HG03378 (cell line): ENCODE data around the gene SYT8.

Experiments used
- ATAC-seq: cut with Tn5 transposase; IDR thresholded peaks from one replicate; pipeline ENCODE4 v1.9.1; 2021; ENCODE audit warnings: mild to moderate bottlenecking, moderate library complexity; ENCODE audit not compliant: unreplicated experiment

SYT8 gene

DNA sequence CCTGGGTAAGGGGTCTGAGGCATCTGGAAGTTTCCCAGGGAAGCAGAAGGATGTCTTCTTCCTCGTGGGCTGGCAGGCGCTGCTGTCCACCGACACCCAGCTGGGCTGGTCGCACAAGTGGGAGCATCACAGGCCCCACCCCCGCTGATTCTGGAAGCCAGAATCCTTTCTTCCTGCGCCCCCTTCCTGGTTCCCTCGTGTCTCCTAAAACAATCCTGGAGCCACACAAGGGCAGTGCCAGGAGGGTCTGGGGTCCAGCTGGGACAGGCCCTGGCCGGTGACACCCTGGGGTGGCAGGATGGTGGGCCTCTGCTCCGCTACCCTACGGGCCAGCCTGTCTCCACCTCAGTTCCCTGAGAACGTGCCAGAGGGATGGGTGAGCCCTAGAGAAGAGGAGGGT, 22.3 kb downstream of the SYT8 start:
- ATAC-seq, result no peak

DNA sequence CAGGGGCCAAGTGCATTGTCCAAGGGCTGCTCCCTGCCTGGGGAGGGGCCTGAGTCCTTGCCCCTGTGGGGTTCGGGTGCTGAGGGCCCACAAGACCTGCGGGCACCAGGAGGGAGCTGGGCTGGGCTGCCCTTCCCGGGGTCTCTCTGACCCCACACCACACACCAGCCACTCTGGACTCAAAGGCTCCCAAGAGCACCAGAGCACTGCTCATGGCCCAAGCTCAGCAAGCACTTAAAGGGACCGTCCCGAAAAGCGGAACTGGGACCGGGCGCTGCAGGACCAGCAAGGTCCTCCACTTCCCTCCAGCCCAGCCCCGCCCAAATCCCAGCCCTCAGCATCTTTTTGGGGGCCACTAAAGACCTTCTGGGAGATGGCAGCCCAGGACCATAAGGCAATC, 23.4 kb downstream of the SYT8 start:
- no peak for ATAC-seq

DNA sequence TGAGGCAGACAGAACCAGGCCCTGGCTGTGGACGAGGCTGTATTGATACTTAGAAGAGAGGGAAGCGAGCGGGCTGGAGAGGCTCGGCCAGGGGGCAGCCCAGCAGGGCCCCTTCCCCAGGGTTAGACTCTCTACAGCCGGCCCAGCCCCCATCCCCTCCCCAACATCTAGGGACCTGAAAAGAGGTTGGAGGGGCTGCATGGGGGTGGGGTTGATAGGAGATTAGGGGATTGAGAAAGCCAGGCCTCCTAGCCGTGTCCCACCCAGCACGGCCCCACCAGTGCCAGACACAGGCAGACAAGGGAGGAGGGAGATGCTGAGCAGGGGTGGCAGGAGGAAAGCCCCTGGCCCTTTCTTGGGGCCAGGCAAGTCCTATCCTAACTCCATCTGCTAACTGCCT, 23.8 kb downstream of the SYT8 start:
- no peak for ATAC-seq

DNA sequence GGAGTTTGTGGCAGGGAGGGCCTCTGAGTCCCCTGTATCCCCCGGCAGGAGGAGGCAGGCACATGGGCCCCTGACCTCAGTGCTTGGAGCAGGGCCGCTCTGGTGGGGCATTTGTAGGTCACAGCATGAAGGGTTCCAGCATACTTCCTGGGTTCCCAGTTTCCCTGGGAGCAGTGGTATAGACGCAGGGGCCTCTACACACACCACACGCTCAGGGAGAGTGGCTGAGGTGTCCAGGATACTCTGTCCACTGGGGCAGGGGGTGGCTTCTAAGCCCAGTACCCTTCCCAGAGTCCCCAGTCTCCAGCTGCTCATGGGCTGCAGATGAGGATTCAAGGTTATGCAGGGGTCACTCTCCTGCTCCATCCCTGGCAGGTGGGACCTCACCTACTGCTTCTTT, 24.2 kb downstream of the SYT8 start:
- ATAC-seq, result no peak

DNA sequence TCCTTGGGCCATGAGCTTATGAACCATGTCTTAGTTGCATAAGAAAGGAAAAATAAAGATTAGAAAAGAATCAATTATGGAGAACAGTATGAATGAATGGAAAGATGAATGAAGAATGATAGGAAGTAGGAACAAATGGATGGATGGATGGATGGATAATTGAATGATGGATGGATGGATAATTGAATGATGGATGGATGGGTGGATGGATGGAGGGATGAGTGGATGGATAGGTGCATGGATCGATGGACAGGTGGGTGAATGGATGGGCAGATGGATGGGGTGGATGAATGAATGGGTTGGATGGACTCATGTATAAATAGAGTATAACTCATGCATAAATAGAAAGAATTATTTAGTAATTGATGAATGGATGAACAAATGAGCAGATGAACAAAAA, 25.3 kb downstream of the SYT8 start:
- ATAC-seq, result no peak

DNA sequence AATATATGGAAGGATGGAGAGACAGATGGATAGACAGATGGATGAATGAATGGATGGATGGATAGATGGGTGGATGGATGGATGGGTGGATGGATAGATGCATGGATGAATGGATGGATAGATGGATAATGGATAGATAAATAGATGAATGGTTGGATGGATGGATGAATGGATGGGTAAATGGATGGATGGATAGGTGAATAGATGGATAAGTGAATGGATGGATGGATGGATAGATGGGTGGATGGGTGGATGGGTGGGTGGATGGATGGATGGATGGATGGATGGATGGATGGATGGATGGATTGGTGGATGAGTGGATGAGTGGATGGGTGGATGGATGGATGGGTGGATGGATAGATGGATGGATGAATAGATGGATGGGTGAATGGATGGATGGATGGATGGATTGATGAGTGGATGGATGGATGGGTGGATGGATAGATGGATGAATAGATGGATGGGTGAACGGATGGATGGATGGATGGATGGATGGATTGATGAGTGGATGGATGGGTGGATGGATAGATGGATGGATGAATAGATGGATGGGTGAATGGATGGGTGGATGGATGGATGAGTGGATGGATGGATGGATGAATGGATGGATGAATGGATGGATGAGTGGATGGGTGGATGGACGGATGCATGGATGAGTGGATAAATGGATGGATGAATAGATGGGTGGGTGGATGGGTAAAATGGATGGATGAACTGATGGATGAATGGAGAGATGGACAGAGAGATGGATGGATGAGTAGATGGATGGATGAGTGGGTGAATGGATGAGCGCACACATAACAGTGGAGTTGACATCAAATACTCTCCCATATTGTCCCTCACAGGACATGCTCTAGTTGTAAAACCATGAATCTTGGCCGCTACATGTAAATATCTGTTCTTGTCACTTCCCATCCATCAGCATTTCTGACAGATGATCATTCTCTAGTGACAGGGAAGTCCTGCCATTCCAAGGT, 26.9 kb downstream of the SYT8 start:
- no peak for ATAC-seq

DNA sequence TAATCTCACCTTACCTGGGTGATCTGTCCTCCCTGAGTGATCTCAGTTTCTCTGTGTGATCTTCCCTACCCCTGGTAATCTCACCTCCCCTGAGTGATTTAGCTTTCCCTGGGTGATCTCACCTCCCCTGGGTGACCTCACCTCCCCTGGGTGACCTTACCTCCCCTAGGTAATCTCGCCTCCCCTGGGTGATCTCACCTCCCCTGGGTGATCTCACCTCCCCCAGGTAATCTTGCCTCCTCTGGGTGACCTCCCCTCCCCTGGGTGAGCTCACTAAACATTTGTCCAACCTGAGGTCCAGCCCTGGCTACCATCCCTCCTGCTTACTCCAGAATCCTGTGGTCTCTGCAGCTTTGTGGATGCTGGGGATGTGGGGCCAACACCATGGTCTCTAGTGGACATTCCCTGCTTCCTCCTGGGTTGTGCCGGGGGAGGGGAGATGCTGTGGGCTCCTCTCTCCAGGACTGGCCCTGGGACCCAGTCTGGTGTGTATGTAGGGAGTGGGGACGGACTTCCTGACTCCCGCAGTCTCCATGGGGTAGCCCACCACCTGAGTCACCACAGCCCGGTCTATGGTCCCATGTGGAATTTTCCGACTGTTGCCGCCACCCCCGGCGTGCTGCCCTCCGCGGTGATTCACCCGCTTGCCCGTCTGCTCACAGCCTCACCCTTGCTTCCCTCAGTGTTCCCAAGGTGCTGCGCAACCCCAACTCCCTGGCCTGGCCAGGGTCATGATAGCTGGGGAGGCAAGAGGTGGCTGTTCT, 28.0 kb downstream of the SYT8 start:
- no peak for ATAC-seq

DNA sequence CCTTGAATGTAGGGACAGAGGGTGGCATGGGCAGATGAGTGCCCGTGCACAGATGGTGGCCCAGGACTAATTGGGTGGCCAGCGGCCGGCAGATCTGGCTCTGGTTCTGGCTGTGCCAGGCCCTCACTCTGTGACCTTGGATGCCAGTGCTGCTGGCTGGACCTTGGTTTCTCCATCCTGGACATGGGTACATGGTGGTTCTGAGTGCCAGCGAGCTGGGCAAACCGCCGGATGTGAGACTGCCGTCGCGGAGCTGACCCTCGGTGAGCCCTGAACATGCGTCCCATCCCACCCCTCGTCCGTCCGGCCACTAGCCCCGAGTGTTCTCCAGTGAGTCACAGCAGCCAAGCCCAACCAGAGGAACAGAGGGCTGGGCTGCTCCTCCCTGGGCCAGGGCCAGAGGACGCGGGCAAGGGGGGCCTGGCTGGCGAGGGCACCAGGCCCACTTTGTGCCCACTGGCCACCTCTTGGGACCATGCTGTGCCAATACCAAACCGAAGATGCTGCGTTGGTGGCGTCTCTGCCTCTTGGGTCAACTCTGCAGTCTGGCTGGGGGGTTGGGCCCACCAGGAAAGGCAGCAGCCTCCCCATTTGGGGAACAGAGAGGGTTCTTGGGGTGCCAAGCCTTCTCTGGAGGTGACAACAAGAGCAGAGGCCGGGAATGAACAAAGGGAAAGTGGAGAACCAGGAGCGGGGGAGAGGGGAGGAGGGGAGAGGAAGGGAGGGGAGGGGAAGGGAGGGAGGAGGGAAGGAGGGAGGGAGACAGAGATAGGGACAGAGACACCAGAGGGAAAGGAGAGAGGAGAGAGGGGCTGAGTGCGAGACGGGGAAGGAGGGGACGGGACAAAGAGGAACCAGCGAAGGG, 28.8 kb downstream of the SYT8 start:
- ATAC-seq, result no peak

DNA sequence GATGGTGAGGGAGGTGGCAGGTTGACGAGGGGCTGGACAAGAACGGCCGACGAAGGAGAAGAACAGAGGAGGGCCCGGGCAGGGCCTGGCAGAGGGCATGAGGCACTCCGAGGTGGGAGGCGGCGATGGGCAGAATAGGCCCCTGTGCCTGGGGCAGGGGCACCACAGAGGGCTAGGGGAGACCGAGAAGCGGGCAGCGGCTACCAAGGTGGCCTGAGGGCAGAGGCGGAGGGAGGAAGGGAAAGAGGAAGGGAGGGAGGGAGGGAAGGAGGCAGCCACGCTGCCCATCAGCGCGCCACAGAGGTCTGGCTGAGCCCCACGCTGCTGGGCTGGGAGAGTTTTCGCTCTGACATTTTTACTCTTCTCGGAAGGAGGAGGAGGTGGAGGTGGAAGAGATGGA, 29.4 kb downstream of the SYT8 start:
- no peak for ATAC-seq

DNA sequence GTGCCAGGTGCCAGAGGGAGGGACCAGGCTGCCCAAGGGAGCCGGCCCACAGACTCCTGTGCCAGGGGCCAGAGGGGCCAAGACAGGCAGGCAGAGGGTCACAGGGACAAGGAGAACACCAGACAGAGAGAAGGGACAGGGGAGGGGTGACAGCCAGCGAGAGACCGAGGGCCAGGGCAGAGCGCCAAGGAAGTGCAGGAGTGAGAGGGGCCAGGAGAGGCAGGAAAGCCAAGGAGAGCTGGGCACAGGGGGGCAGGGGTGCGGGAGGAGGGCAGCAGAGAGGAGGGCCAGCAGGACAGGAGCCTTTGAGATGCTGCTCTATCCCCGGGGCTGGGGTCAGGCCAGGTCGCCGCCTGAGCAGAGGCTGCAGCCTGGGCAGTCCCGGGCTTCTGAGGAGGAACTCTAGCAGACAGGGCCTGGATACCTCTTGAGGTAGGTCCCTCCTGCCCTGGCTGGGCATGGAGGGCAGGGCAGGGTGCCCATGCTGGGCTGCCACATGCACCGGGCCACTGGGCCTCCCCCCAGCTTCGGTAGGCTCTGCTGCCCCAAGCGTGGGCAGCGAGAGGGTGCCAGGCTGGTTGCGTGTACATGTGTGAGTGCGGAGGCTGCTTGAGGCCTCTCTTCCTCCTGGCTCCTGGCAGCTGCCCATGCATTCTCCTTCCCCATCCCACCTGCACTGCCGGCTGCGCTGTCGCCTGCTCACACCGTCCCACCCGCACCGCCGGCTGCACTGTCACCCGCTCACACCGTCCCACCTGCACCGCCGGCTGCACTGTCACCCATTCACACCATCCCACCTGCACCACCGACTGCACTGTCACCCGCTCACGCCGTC, 30.3 kb downstream of the SYT8 start:
- ATAC-seq, result no peak

DNA sequence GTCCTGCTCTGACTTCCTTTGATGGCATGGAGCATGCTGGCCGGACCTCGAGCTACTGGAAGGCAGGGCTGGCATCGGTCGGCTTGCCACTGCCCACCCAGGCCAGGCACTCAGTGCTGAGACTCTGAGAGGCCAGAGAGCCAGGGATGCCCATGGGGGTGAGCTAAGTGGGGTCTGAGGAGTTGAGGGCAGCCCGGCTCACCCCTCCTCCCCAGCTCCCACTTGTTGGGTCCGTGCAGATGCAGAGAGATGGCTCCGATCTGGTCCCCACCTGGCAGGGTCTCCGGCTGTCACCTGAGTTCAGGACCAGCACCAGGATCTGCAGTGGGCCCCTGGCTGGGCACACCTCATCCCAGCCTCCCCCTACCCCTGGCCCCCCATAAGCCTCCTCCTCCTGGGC, 31.4 kb downstream of the SYT8 start:
- no peak for ATAC-seq

DNA sequence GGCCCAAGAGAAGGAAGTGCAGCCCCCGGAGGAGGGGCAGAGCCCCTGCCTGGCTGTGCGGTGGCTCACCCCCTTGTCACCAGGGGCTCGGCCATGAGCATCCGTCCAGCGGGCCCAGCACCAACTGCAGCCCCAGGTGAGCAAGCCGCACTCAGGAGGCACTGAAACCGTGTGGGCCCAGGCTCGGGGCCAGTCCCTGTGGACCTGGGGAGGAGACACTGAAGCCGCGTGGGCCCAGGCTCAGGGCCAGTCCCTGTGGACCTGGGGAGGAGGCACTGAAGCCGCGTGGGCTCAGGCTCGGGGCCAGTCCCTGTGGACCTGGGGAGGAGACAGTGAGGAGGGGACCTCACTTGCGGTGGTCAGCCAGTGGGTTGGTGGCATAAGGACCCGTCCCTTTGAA, 32.0 kb downstream of the SYT8 start:
- ATAC-seq, result no peak

DNA sequence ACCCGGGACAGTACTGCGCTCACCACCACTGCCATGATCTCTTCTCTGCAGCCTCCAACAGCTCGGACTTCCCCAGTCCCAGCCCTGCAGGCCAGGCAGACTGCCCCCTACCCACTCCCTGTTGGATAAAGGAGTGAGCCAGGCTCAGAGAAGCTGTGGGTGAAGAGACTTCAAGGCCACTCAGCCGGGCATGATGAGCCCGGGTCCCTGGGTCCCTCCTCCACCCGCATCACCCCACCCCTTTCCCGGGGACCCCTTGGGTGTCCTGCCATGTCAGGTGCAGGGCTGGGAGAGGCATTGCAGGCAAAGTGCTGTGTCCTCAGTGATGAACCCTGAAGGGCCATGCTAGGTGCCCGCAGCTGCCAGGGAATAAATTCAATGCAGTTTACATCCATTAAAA, 32.6 kb downstream of the SYT8 start:
- no peak for ATAC-seq

DNA sequence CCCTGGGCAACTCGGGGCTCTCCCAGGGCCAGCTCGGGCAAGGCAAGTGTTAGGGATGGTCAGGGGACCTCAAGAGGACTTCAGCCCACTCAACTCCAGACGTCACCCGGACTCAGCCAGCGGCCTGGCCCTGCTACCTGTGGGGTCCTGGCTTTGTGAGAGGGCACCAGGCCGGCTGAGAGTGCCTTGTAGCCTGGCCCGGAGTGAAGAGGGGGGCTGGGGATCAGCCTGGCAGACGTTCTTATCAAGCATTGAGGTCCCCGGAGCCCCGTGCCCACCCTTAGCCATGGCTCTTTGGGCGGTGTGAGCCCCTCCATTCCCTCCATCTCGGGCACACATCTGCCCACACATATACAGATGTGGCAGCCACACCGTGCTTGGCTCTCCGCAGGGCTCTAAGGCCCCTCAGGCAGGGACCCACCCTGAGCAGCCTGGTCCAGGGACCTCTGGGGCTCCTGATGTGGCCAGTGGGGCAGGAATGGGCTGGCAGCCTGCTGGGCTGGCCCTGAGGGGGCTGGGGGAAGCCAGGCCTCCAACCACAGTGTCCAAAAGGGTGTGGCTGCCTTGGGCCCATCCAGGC, 33.4 kb downstream of the SYT8 start:
- ATAC-seq, result no peak

DNA sequence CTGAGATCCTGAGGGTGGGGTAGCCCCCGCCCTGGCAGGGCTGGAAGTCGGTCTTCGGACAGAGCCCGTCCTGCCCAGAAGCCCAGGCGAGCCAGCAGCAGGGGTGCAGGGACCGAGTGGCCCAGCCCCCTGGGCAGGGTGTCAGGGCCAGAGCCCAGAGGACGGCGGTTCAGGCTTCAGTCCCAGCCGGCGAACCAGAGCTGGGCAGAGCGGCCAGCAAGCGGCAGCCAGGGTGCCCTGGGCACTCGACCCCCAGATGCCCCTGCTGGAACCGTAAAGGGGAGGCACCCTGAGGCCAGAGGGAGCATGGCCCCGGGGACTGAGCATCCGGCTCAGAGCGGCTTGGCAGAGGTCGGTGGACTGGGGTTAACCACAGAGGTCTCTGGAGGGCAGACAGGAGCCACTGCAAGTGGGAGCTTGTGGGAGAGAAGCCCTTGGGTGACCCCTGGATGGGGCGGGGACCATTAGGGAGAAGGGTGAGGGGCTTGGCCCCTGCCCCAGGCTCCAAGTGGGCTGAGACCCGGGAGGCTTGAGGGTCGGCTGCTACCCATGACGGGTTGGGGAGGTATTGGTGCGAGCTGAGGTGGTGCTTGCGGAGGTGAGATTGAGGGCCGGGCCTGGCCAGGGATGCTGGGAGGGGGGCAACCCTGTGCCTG, 34.0 kb downstream of the SYT8 start:
- no peak for ATAC-seq

DNA sequence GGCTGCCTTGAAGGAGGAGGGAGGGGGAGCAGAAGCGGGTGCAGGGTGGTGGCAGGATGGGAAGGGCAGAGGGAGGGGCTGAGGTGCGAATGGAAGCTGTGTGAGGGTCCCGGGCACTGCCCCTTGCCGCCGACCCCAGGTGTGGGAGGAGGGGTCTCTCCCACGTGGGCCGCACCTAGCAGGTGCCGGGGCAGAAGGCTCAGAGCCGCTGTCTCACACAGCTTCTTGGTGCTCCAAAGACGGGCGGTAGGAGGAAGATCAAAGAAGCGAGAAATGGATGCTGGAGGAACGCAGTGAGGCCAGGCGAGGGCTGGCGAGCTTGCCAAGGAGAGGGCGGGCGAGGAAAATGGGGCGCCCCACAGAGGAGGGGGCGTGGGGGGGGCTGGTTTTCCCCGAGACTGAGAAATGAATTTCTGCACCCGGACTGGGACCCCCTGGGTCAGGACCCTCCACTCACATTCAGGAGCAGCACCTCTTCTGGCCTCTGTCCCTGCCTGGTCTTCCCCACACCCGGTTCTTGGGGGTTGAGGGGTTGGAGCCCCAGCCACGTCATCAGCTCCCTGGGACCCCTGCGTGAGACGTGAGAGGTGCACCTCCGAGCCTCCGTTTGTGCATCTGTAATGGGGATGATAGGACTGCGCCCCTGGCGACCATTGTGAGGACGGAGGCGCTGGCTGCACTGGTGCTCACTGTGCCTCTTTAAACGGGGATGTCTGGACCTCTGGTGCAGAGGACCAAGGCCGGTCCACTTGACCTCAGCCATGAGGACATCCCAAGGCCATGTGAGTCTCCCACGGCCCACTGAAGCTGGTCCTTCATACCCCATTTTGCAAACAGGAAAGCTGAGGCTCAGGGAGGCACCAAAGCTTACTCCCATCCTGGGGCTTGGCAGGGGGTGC, 34.9 kb downstream of the SYT8 start:
- ATAC-seq, result no peak

DNA sequence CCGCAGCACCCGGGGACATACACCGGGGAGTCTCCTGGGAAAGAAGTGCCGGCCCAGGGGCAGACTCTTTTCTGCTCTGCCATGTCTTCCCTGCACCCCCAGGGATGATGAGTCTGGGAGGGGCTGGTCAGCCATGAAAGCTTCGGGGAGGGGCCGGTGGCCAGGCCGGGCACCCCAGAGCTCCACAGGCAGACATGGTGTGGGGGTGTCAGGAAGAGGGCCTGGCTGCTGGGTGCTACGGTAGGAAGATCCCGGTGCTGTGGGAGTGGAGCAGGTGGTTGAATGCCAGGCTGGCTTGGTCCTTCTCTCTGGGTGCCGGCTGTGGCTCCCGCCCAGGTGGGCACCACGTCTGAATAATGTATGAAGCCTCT, 35.5 kb downstream of the SYT8 start:
- ATAC-seq, result no peak

DNA sequence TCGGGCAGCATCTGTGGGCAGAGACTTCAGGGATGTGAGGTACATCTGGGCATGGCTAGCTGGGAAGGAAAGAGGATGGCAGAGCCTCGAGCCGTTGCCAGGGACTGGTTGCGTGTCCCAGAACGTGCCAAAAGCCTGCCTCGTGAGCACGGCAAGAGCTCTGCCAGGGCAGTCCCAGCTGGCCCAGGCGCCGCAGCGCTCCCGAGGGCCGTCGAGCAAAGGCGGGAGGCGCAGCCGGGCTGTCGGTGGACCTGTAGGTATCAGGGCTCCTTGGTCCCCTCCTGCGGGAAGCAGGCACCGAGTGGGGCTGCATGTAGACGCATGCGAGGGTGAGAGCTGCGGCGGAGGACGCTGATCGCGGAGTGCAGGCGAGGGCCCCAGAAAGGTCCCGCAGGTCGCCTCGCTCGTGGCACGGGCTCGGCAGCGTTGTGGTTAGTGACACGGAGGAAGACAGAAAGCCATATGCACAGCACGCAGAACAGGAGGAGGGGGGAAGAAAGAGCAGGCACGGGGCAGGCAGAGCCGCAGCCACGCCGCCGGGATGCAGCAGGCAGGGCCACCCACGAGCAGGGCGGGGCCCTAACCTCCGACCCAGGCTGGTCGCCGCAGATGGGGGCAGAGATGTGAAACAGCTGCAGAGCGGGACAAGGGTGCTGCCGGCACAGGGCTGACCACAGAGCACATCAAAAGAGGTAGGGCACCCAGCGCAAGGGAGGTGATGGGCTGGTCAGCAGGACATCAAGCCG, 36.1 kb downstream of the SYT8 start:
- ATAC-seq, result no peak
